Measurements from ENCODE around the gene TMEM212.
"Not testable (repeated sequence)": the region's sequence is repeated elsewhere in the genome, so short reads cannot be mapped to it uniquely, and the experiment has no call there.

Gene TMEM212

DNA sequence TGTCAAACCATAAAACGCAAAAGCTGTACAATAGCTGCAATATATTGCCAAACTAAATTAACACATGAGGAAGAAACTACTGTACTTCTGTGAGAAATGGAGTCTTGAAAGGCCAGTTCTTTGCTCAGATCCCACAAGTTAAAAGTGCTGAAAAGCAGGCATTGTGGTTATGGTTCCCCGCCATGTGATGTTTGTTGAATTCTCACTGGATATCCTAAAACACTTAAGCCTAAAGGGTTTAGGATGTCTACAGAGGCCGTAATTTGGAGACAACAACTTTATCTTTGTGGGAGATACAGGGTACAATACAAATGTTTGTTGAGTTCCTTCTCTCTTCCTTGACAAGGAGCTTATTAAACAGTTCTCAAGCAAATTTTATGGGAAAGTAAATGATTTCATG, 53.2 kb downstream of the TMEM212 start:
- no peak for TF ChIP-seq CTCF (IDR thresholded peaks at IDR 0.05; ENCODE audit: low read depth, low read length, missing control alignments)
- no peak for DNase-seq (ENCODE audit: extremely low read depth, low read depth)

DNA sequence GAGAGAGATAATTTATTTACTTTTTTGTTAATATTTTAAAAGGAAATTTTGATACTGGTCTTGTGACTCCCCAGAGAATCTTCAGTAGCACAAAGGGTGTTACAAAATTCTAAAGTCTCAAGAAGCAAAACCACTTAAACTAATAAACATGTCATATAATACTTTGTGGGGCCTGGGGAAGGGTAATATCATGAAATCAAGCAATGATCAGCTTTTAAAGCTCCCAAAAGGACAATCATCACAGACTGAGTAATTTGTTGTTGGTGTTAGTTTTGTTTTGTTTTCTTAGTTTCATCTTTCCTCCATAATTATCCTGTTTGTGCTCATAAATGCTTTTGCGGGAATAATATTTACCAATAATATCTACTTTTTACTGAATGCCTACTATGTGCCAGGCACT, 55.0 kb downstream of the TMEM212 start:
- no peak overlapping the region for H3K4me3 ChIP-seq (replicated peaks; ENCODE audit: low read depth, low read length)
- TF ChIP-seq CTCF (IDR thresholded peaks at IDR 0.05; ENCODE audit: low read depth, low read length, missing control alignments): no peak
- DNase-seq (ENCODE audit: extremely low read depth, low read depth): no peak

More for the DNA sequence above, 53.2 kb downstream of the TMEM212 start:
- no peak overlapping the region for H3K4me3 ChIP-seq (replicated peaks; ENCODE audit: low read depth, low read length)

GRCh38 chr3:171900446-171900845, 57.3 kb downstream of the TMEM212 start:
- H3K4me3 ChIP-seq (replicated peaks; ENCODE audit: low read depth, low read length): no peak overlapping the region
- DNase-seq (ENCODE audit: extremely low read depth, low read depth): no peak
- TF ChIP-seq CTCF (IDR thresholded peaks at IDR 0.05; ENCODE audit: low read depth, low read length, missing control alignments): no peak

DNA sequence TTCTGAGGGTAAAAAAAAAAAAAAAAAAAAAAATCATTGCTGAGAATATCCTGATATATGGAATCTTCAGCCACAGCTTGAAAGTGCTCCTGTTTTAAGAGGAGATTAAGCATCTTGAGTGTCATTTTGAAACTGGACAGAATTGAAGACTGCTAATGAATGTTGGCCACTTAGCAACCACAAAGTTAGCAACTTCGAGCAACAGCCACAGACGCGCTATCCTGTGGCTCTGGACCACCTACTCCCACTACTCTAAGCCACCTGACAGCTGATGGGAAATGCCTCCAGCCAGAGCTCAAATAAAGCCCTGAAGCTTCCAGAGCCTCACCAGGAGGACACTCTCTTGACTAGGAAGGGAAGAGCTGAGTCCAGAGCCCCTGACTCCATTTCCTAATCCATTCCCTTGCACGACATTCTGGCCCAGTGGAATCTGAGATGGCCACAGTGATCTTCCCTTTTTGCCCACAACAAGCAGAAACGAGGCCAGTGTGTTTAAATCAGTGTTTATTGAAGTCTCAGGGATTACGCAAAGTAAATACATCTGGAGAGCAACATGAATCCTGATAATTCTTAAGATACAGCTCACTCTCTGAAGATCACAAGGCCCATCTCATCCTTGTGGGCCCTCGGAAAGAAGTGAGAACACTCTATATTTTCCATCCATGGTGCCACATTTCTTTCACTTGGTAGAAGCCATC, 58.6 kb downstream of the TMEM212 start:
- no peak for DNase-seq (ENCODE audit: extremely low read depth, low read depth)
- H3K4me3 ChIP-seq (replicated peaks; ENCODE audit: low read depth, low read length): no peak overlapping the region
- TF ChIP-seq CTCF (IDR thresholded peaks at IDR 0.05; ENCODE audit: low read depth, low read length, missing control alignments): no peak

GRCh38 chr3:171904829-171905228, 61.7 kb downstream of the TMEM212 start:
- peak; percentile 61 for DNase-seq (ENCODE audit: extremely low read depth, low read depth)
- no peak for TF ChIP-seq CTCF (IDR thresholded peaks at IDR 0.05; ENCODE audit: low read depth, low read length, missing control alignments)

GRCh38 chr3:171906503-171906902, 63.4 kb downstream of the TMEM212 start:
- H3K4me3 ChIP-seq (replicated peaks; ENCODE audit: low read depth, low read length): not testable (repeated sequence)

More at GRCh38 chr3:171904829-171905228, 61.7 kb downstream of the TMEM212 start:
- no peak overlapping the region for H3K4me3 ChIP-seq (replicated peaks; ENCODE audit: low read depth, low read length)

DNA sequence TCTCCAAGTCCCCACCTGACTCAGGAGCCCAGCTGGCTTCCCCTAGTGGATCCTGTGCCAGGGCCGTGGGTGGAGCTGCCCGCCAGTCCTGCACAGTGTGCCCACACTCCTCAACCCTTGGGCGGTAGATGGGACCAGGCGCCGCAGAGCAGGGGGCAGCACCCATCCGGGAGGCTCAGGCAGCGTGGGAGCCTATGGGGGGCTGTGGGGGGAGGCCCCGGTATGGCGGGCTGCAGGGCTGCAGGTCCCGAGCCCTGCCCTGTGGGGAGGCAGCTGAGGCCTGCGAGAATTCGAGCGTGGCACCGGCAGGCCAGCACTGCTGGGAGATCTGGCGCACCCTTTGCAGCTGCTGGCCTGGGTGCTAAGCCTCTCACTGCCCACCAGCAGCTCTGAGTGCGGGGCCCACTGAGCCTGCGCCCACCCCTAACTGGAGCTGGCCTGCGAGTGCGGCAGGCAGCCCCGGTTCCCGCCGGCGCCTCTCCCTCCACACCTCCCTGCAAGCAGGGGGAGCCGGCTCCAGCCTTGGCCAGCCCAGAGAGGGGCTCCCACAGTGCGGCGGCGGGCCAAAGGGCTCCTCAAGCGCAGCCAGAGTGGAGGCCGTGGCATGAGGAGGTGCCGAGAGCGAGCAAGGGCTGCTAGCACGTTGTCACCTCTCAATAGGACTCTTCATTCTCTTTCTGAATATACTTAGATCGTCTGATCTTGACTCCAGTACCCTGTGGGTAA, 64.0 kb downstream of the TMEM212 start:
- no peak overlapping the region for H3K4me3 ChIP-seq (replicated peaks; ENCODE audit: low read depth, low read length)
- no peak for DNase-seq (ENCODE audit: extremely low read depth, low read depth)
- no peak for TF ChIP-seq CTCF (IDR thresholded peaks at IDR 0.05; ENCODE audit: low read depth, low read length, missing control alignments)

More at GRCh38 chr3:171906503-171906902, 63.4 kb downstream of the TMEM212 start:
- DNase-seq (ENCODE audit: extremely low read depth, low read depth): not testable (repeated sequence)
